GM12878 (cell line): Measurements from ENCODE around the gene MYO18B. TPM values are rescaled to one million over a fixed set of nuclear protein-coding genes. Genes with fewer than 3 reads are reported as not detected.

Experiments
- ATAC-seq: fragments of 200-7000 bp; cut with Tn5 transposase; 3 replicates; pipeline ENCODE4 v1.9.1; 2020; ENCODE audit warnings: mild to moderate bottlenecking, moderate library complexity
- BruUV-seq: library from RNA; stranded (reverse); fragments of 400-500 nt; replicated peaks from 2 replicates; lab custom pipeline; 2021; lab: Mats Ljungman, UMichigan
- CTCF ChIA-PET: fragments of 300-600 bp; sonication (Branson Sonifier 250); formaldehyde crosslinking; extraction: SDS; loops from one replicate; lab custom pipeline; 2021; ENCODE audit warnings: inconsistent platforms; lab: Yijun Ruan, JAX
- POLR2A ChIA-PET: fragments of 350-600 bp; formaldehyde crosslinking; extraction: SDS; loops from one replicate; lab custom pipeline; 2021; ENCODE audit warnings: inconsistent platforms; lab: Charles Lee
- RAD21 ChIA-PET: fragments of 300-600 bp; sonication (Branson Sonifier 250); formaldehyde crosslinking; loops from one replicate; lab custom pipeline; 2023; ENCODE audit warnings: antibody characterized with exemption; ENCODE audit not compliant: unreplicated experiment; lab: Charles Lee
- SMC1A ChIA-PET: fragments of 300-600 bp; sonication (Branson Sonifier 250); formaldehyde crosslinking; loops from one replicate; lab custom pipeline; 2023; ENCODE audit not compliant: unreplicated experiment, uncharacterized antibody; lab: Charles Lee
- DNase-seq: peaks from one replicate; pipeline ENCODE4 v3.0.0-alpha.2; 2011; ENCODE audit warnings: low read depth, low spot score
- FAIRE-seq: peaks from 3 replicates; lab custom pipeline; 2011; peaks lifted over from hg19 to GRCh38; lab: Jason Lieb, UNC
- H2AFZ ChIP-seq: 2 replicates; pipeline ENCODE4 v1.6.0; 2011; ENCODE audit warnings: low read depth, low read length, control low read depth; ENCODE audit not compliant: control insufficient read depth
- H3K27ac ChIP-seq: 2 replicates; pipeline ENCODE4 v1.5.1; 2011; ENCODE audit warnings: control low read depth; ENCODE audit not compliant: control insufficient read depth, insufficient read depth
- H3K27me3 ChIP-seq, 2 experiments: replicated peaks in 1 of 2; 2 replicates each; pipeline versions ENCODE4 v1.6.0 to v1.6.1; 2011; ENCODE audit warnings: low read length in 1 of 2; ENCODE audit not compliant: control insufficient read depth in 2 of 2, insufficient read depth in 2 of 2
- H3K36me3 ChIP-seq, 2 experiments: 2 replicates each; pipeline ENCODE4 v1.5.1; 2011; ENCODE audit warnings: low read length in 1 of 2; ENCODE audit not compliant: control insufficient read depth in 2 of 2, insufficient read depth in 2 of 2
- H3K4me1 ChIP-seq: 2 replicates; pipeline ENCODE4 v1.6.1; 2011; ENCODE audit warnings: mild to moderate bottlenecking, low read length, moderate library complexity, mixed read lengths; ENCODE audit not compliant: control insufficient read depth, insufficient read depth
- H3K4me2 ChIP-seq: 2 replicates; pipeline ENCODE4 v1.6.0; 2011; ENCODE audit warnings: control low read depth; ENCODE audit not compliant: control insufficient read depth, insufficient read depth
- H3K4me3 ChIP-seq: fragments of 200-600 bp; sonication (generic); 2 replicates; pipeline ENCODE4 v1.5.1; 2016
- H3K79me2 ChIP-seq: 2 replicates; pipeline ENCODE4 v1.6.0; 2011; ENCODE audit warnings: low read length; ENCODE audit not compliant: control insufficient read depth, insufficient read depth
- H3K9ac ChIP-seq: 2 replicates; pipeline ENCODE4 v1.8.0; 2011; ENCODE audit warnings: low read length, control low read depth, mixed read lengths; ENCODE audit not compliant: control insufficient read depth, insufficient read depth
- H3K9me3 ChIP-seq: replicated peaks from 3 replicates; pipeline ENCODE4 v1.5.1; 2011; ENCODE audit warnings: mild to moderate bottlenecking, low read length; ENCODE audit not compliant: control insufficient read depth, insufficient read depth
- H4K20me1 ChIP-seq: 2 replicates; pipeline ENCODE4 v1.6.0; 2011; ENCODE audit not compliant: control insufficient read depth, insufficient read depth
- BRCA1 ChIP-seq: IDR thresholded peaks from 2 replicates; pipeline ENCODE4 v1.6.1; 2011; ENCODE audit warnings: low read depth, low read length, improper control_type of control experiment
- NRF1 ChIP-seq: conservative IDR thresholded peaks from 2 replicates; pipeline ENCODE4 v1.6.1; 2011; ENCODE audit warnings: mild to moderate bottlenecking, low read depth, low read length, improper control_type of control experiment
- YBX1 ChIP-seq: fragments of 450-650 bp; IDR thresholded peaks from 2 replicates; pipeline ENCODE4 v1.6.1; 2016; ENCODE audit warnings: antibody characterized with exemption
- WGBS: methylation state at CpG from one replicate; pipeline ENCODE4 v1.1.6; 2016; ENCODE audit warnings: low lambda C conversion rate; ENCODE audit not compliant: insufficient replicate concordance, insufficient coverage; ENCODE audit errors: missing lambda C conversion rate; 5-methylcytosine and 5-hydroxymethylcytosine counted together
- in situ Hi-C: fragments of 300-500 bp; cut with MboI; formaldehyde crosslinking; loops from 9 replicates; pipeline ENCODE4 v1.14.3; 2018; ENCODE audit warnings: mixed read lengths
- intact Hi-C: fragments of 100-400 bp; cut with micrococcal nuclease; formaldehyde crosslinking; loops from one replicate; pipeline ENCODE4 v1.14.2; 2022; ENCODE audit not compliant: unreplicated experiment
- polyA plus RNA-seq, 11 experiments: library from polyadenylated mRNA; depleted of rRNA in 4 of 11; unstranded in 6 of 11; stranded (reverse) in 5 of 11; fragments of >200 nt; fragmentation: Nextera tagmentation in 4 of 11; fragmentation: Illumina TruSeq in 1 of 11; extraction: Ambion mirVana in 4 of 11; extraction: Trizol in 1 of 11; gene quantifications; 1 replicate in 1 of 11; 2 replicates in 10 of 11; pipeline versions ENCODE4 v1.2.1 to v1.2.3, GENCODE V29; 2011 to 2016; ENCODE audit warnings: inconsistent platforms in 2 of 11, missing spikeins in 2 of 11, low read depth in 1 of 11
- total RNA-seq, 4 experiments: library from RNA; depleted of rRNA in 3 of 4; stranded (reverse); fragments of >200 nt in 3 of 4; fragmentation: Illumina TruSeq in 1 of 4; extraction: Trizol in 1 of 4; gene quantifications; 2 replicates each; pipeline versions ENCODE4 v1.2.1 to v1.2.3, GENCODE V29; 2013 to 2021
- TF ChIP-seq, protein P1 (sequence below): IDR thresholded peaks from 2 replicates; pipeline ENCODE4 v1.6.1; 2011; ENCODE audit warnings: borderline replicate concordance, low read depth, mild to moderate bottlenecking, moderate library complexity, low read length; ENCODE audit not compliant: insufficient read depth, poor library complexity, severe bottlenecking

Gene MYO18B
- total and polyA plus RNA-seq, 10 of the 15 experiments (the other 5 are each of a cell fraction or from before 2014, with no cell fraction given), result 0.05 to 2.1 (median 0.51) TPM; not detected in 1

- TF ChIP-seq BRCA1, result no peak
Measured at GRCh38 chr22:25726241-25726640, 15.7 kb upstream of the MYO18B start (continued).

DNA sequence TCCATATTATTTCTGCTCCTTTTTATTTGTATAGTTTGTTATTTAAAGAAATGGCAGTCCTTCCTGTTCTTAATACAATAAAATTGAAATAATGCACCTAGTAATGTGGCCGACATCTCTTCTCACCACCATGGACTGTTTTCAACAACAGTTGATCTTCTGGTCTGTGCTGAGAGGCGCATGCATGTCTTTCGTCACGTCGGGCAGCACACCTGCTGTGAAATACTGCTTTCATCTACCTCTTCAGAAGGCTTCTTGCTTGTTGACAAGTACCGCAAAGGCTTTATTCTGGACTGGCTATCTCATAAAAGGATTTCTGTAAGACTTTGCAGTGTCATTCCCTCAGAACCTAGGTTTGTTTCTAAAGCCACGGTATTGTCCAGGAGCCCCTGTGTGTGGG is 13.9 kb upstream of the MYO18B start:
- ChIA-PET CTCF (no interaction called here), RAD21 (no interaction called here), POLR2A (no interaction called here), SMC1A (interaction anchor here (1.0 kb wide), 1 partner anchor 9 kb away, joined by 4 read pairs; no protein-coding TSS in a partner anchor)
- Histone ChIP-seq H3K4me1 (peaks cover 3% of the 10 kb centered on the region; the same call in 1 of the 2 replicates), H3K36me3 (no peaks in the 10 kb centered on the region), H3K27ac (no peak overlapping the region), H3K79me2 (no peaks in the 10 kb centered on the region), H4K20me1 (no peaks in the 10 kb centered on the region), H3K27me3 (no peaks in the 10 kb centered on the region), H3K9ac (no peak overlapping the region), H3K4me3 (no peak overlapping the region), H3K4me2 (no peak overlapping the region), H2AFZ (no peak overlapping the region), H3K9me3 (no peaks in the 10 kb centered on the region)
- no peak for ATAC-seq
- DNase-seq, result no peak
- in situ Hi-C loops (no loop called here), intact Hi-C loops (no loop called here)
- WGBS, result 94% methylated on average over 7 of the region's 7 CpGs
- BruUV-seq, result no TSS peak
- no peak for FAIRE-seq
- TF ChIP-seq YBX1, result no peak
- TF ChIP-seq NRF1, result no peak
- TF ChIP-seq, protein P1, sequence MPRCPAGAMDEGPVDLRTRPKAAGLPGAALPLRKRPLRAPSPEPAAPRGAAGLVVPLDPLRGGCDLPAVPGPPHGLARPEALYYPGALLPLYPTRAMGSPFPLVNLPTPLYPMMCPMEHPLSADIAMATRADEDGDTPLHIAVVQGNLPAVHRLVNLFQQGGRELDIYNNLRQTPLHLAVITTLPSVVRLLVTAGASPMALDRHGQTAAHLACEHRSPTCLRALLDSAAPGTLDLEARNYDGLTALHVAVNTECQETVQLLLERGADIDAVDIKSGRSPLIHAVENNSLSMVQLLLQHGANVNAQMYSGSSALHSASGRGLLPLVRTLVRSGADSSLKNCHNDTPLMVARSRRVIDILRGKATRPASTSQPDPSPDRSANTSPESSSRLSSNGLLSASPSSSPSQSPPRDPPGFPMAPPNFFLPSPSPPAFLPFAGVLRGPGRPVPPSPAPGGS, result no peak
- TF ChIP-seq BRCA1, result no peak
